DMS 273 (cell line): ENCODE data around the gene ACKR4.
"Not testable (repeated sequence)": the region's sequence is repeated elsewhere in the genome, so short reads cannot be mapped to it uniquely, and the experiment has no call there.

Source experiments
- DNase-seq: peaks from one replicate; lab custom pipeline; 2025; ENCODE audit not compliant: unreplicated experiment; lab: John Stamatoyannopoulos, UW

The ACKR4 gene

GRCh38 chr3:132593947-132594323, 3.1 kb upstream of the ACKR4 start:
- no peak for DNase-seq

- no peak for DNase-seq
Measured at GRCh38 chr3:132594498-132594897, 2.6 kb upstream of the ACKR4 start.

- no peak for DNase-seq
Measured at GRCh38 chr3:132595014-132595413, 2.1 kb upstream of the ACKR4 start.

GRCh38 chr3:132596326-132596725, 744 bp upstream of the ACKR4 start:
- no peak for DNase-seq

- no peak for DNase-seq
Measured at GRCh38 chr3:132597660-132598059, 590 bp downstream of the ACKR4 start.

GRCh38 chr3:132598181-132598580, 1.1 kb downstream of the ACKR4 start:
- no peak for DNase-seq

- peak; percentile 27 for DNase-seq
Measured at GRCh38 chr3:132600614-132601013, 3.5 kb downstream of the ACKR4 start.

GRCh38 chr3:132605374-132605792, 8.3 kb downstream of the ACKR4 start:
- no peak for DNase-seq

GRCh38 chr3:132606085-132606484, 9.0 kb downstream of the ACKR4 start:
- DNase-seq, result no peak

- not testable (repeated sequence) for DNase-seq
Measured at GRCh38 chr3:132606620-132607019, 9.6 kb downstream of the ACKR4 start.

GRCh38 chr3:132615301-132615700, 18.2 kb downstream of the ACKR4 start:
- not testable (repeated sequence) for DNase-seq

- DNase-seq, result no peak
Measured at GRCh38 chr3:132615881-132616280, 18.8 kb downstream of the ACKR4 start.

- no peak for DNase-seq
Measured at GRCh38 chr3:132616780-132617179, 19.7 kb downstream of the ACKR4 start.

- no peak for DNase-seq
Measured at GRCh38 chr3:132622148-132622547, 25.1 kb downstream of the ACKR4 start.

GRCh38 chr3:132622761-132623160, 25.7 kb downstream of the ACKR4 start:
- no peak for DNase-seq

GRCh38 chr3:132623646-132624045, 26.6 kb downstream of the ACKR4 start:
- no peak for DNase-seq

GRCh38 chr3:132624790-132625189, 27.7 kb downstream of the ACKR4 start:
- no peak for DNase-seq

- DNase-seq, result no peak
Measured at GRCh38 chr3:132625613-132626012, 28.5 kb downstream of the ACKR4 start.

- DNase-seq, result no peak
Measured at GRCh38 chr3:132626955-132627354, 29.9 kb downstream of the ACKR4 start.

- DNase-seq, result no peak
Measured at GRCh38 chr3:132628157-132628556, 31.1 kb downstream of the ACKR4 start.

GRCh38 chr3:132629928-132630327, 32.9 kb downstream of the ACKR4 start:
- DNase-seq, result no peak

- no peak for DNase-seq
Measured at GRCh38 chr3:132630612-132631011, 33.5 kb downstream of the ACKR4 start.

- DNase-seq, result no peak
Measured at GRCh38 chr3:132635052-132635451, 38.0 kb downstream of the ACKR4 start.

- no peak for DNase-seq
Measured at GRCh38 chr3:132637590-132637989, 40.5 kb downstream of the ACKR4 start.
